Activated CD4-positive, CD25-positive, alpha-beta regulatory T cell treated with anti-CD3 and anti-CD28 coated beads, Interleukin-2, amount 50 U/mL, for 24 hours (primary cell): ENCODE data around the gene RMND1.
A peak's percentile ranks its signal among the peaks of the same experiment; 100 is the strongest.
"Not testable (repeated sequence)": the region's sequence is repeated elsewhere in the genome, so short reads cannot be mapped to it uniquely, and the experiment has no call there.

Experiments
- ATAC-seq, 2 donors: fragments of 150-1000 bp; cut with Tn5 transposase; one replicate each; pipeline ENCODE4 v1.10.0; 2021; ENCODE audit warnings: mild to moderate bottlenecking in 1 of 2, moderate library complexity in 1 of 2

Gene RMND1

GRCh38 chr6:151381722-151382121, 70.2 kb downstream of the RMND1 start:
- peak; percentile 33 to 57 for ATAC-seq

DNA sequence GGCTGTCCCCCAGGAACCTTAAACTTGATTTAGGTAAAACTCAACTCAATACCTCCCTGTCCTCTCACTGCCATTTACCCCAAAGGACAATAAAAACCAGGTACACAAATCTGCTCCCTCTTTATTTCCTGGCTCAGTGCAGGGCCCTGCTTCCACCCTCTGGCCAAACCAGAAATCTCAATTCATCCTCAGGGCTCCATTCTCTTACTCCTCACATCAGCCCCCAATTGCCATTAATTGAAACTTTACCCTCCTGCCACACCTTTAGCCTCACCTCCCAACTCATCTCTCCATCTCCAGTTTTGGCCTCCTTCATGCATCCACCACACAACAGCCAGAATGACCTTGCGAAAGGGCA, 71.1 kb downstream of the RMND1 start:
- no peak for ATAC-seq

- peak; percentile 75 to 85 for ATAC-seq
Observed at GRCh38 chr6:151379933-151380847, 71.7 kb downstream of the RMND1 start.

GRCh38 chr6:151377095-151377494, 74.8 kb downstream of the RMND1 start:
- ATAC-seq, result no peak

DNA sequence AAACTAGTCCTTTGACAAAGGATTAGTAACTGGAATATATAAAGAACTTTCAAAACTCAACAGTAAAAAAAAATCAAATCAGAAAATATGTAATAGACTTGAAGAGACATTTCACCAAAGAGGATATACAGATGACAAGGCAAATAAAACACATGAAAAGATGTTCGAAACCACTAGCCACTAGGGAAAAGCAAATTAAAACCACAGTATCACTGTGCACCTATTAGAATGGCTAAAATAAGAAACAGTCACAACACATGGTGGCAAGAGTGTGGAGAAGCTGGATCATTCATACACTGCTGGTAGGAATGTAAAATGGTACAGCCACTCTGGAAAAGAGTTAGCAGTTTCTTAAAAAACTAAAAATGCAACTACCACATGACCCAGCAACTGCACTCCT, 75.5 kb downstream of the RMND1 start:
- peak in 1 of 2 donors; percentile 21 for ATAC-seq

- ATAC-seq, result no peak
Observed at GRCh38 chr6:151375833-151376232, 76.1 kb downstream of the RMND1 start.

DNA sequence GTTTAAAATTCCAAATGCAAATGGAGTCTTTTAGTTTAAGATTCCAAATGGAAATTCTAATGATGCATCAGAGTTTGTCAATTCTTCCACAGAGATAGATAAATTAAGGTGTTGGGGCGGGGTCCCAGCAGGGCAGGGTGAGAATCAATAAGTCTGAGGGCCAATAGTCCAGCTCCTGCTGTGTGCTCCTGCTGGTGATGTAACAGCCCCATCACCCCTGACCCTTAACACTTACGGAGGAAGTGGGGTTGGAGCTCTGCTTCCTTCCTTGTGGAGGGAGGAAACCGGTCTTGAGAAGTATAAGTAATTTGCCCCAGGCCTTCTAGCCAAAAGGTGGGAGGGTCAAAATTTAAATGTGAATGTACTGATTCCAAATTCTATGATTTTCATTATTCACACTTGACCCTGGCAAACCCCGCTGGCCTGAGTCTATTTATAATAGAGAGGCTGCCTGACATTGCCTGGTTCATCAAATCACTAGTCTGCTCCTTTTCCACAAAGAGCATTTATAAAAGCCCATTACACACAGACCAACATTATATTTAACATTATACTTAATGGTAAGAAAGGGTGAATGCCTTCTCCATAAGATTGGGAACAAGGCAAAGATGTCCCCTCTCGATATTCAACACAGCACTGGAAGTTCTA, 77.8 kb downstream of the RMND1 start:
- no peak for ATAC-seq

DNA sequence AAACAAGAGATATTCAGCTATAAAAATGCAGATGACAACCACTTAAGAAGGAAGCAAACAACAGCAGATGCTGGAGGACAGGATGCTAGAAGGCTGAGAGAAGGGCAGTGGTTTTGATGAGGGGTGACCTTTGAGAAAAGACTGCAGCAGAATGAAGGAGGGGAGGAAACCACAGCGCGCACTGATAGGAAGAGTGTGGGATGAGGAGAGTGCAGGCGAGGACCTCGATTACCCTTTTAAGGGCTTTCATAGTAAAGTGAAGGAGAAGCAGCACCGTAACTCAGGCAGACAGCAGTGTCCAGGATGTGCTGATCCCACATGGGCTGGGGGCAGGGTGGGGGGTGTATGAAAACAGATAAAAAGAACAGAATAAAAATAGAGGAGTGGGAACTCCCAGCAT, 79.8 kb downstream of the RMND1 start:
- ATAC-seq, result no peak

DNA sequence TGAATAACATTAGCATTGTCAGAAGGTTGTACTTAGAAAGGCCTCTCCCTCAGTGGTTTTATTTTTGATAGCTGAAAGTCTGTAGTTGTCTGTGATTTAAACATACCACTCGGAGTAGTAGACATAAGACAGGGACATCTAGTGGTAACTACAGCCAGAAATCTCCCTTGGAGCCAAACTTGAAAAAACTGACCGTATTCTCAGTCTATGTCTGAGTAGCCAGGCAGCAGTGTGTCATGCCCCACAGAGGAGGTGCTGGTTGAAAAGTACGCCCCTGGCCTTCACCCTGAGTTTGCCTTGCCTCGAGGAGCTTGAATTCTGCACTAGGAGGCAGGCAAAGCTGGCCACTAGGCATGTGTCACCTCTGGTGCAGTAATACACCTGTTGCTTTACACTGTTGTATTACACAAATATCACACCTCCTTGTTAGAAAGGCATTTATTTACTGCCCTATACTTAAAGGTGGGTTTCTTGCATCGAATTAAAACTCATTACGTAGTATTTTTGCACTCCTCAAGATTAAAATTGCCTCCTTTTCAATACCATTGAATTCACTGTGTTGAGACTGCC, 81.3 kb downstream of the RMND1 start:
- ATAC-seq, result no peak

DNA sequence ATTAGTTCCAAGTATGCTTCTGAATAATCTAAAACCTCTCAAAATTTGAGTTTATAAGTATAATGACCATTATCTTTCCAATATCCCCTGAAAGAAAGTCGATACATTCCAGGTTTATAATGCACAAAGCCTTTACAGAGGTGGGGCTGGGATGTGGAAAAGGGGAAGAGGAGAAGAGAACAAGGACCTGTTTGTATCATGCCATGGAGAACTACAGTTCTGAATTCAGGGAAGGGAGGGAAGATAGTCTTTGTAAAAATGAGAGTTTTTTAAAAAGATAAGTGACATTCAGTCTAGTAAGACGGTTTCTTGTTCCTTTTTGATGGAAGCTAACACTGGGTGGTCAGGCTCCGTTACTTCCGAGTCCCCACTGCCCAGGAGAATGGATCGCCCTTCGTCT, 86.7 kb downstream of the RMND1 start:
- ATAC-seq, result no peak

DNA sequence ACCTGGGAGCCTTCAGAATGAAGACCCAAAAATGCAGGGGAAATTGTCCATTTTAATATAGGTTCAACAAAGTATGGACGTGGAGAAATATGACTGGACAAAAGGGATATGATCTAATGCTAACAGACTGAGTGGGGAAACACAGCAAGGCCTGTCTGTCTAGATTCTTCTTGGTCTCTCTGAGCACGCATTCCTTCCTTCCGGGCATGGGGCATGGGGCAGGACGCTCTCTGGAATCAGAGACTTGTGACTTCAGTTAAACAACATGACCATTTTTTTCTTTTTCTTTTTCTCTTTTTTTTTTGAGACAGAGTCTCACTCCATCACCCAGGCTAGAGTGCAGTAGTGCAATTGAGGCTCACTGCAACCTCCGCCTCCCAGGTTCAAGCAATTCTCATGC, 92.4 kb downstream of the RMND1 start:
- no peak for ATAC-seq

DNA sequence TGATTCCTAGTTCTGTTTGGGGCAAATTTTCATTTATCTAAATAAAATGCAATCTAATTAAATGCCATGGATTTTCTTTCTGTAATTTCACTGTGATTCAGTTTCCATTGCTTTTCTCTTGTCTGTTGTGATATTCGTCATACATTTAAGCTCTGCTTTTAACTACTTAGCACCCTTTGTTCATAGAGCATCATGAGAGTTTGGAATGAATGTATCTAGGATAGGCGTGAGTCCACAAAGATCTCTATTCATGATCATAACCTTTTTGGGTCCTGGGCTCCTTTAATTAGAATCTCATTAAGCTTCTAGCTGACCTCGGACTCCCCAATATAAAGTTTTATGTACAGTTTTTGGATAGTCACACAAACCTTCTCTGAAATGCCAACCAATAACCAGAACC, 93.5 kb downstream of the RMND1 start:
- no peak for ATAC-seq

DNA sequence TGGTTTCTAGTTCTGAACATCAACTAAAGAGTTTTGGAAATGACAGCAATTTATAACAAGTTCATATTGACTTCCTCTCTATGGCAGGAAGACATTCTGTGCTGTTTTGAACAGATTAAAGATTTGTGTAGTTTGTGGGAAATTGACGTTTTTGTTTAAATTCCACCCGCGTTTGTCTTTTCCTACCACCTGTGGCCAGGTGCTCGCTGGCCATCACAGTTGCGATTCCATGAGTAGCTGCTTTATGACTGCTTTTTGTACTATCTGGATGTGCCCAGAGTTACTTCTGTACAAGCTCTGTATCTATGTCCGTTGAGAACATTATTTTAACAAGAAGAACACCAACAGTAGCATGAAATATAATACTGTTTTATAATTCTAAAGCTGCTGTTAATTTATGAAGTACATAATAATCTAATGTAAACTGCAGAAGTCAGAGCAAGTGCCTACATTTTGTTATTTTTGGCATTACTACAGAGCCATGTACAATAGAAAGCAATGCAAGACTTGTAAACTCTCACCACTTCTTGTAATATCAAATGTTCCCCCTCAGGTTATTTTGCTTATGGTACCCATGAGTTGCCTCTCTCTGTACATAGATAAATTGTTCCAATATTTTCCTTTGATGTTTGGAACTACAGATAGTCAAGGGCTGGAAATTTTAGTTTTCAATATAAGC, 94.0 kb downstream of the RMND1 start:
- ATAC-seq, result no peak

GRCh38 chr6:151356983-151357382, 94.9 kb downstream of the RMND1 start:
- ATAC-seq, result not testable (repeated sequence)
